Measurements from ENCODE around the gene CEP55. TPM values are rescaled to one million over a fixed set of nuclear protein-coding genes. Genes with fewer than 3 reads are reported as not detected.

The CEP55 gene
- total RNA-seq, result 32.1 and 36.9 TPM in 2 replicates

GRCh38 chr10:93496322-93497041, at the start of gene CEP55:
TSS of gene CEP55 (plus strand) at chr10:93496612. CDS start at chr10:93500052, 3,440 bp downstream.

DNA sequence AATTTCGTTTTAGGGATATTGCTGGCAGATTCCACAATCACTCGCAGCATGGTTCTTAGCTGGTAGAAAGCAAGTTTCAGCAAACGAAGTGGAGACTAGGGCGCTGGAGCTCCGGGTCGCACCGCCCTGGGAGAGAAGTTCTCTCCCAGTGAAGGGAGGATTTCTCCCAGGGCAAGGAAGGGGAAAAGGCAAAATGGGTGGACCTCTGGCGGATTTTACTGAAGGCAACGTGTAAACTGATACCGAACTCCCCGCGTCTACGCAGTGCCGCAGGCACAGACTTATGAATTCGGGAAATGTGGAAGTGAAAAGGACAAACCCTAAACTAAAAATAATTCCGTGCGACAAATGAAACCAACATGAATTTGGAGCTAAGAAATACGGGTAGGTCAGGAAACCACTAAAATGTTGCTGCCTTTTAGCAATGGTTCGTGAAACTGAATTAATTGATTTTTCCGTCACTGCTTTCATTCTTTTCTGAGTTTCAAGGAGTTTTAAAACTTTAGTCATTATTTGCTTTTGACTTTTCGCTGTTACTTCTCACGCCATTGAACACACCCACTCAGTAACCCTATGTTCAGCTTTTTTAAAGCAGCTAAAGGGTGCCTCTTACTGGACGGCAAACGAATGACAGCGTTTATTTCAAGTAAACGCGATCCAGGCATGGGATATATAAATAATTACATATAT, 14.1 kb upstream of the CEP55 start, which contains the start of gene MYOF:
MYOF (minus strand) TSS at position 190 of the 690 bp plus-strand sequence; CDS start at position 50, 140 bp downstream.

DNA sequence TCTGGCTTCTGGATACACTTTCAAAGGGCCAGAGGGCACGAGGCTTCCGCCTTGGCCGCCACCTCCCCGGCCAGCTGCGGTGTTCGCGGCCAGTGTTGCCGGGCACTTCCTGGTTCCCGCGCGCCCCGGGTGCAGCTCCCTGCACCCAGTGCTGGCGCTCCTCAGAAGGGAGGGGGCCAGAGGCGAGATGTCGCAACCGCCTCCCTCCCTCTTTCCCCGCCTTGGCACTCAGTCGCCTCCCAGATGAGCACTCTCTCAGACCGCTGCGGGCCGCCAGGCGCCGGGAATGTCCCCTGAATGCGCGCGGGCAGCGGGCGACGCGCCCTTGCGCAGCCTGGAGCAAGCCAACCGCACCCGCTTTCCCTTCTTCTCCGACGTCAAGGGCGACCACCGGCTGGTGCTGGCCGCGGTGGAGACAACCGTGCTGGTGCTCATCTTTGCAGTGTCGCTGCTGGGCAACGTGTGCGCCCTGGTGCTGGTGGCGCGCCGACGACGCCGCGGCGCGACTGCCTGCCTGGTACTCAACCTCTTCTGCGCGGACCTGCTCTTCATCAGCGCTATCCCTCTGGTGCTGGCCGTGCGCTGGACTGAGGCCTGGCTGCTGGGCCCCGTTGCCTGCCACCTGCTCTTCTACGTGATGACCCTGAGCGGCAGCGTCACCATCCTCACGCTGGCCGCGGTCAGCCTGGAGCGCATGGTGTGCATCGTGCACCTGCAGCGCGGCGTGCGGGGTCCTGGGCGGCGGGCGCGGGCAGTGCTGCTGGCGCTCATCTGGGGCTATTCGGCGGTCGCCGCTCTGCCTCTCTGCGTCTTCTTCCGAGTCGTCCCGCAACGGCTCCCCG, 70.2 kb downstream of the CEP55 start, which contains the start of gene FFAR4:
FFAR4 (plus strand) TSS at position 231 of the 842 bp plus-strand sequence; CDS start at position 287, 56 bp downstream.

Other genes with a start within 250 kb of the CEP55 start
- gene MYOF, start 14.3 kb upstream of the CEP55 start, total RNA-seq, result 198 and 231 TPM in 2 replicates
- gene FFAR4, start 70.1 kb downstream of the CEP55 start, total RNA-seq, result not detected in 2 replicates
- gene RBP4, start 104.6 kb downstream of the CEP55 start, total RNA-seq, result not detected in 2 replicates
- gene PDE6C, start 115.9 kb downstream of the CEP55 start, total RNA-seq, result not detected in 2 replicates
- gene FRA10AC1, start 206.0 kb downstream of the CEP55 start, total RNA-seq, result 4.3 and 4.5 TPM in 2 replicates